LoVo (cell line): Measurements from ENCODE around the gene PGC.

Source experiments
- DNase-seq: peaks from one replicate; pipeline ENCODE4 v3.0.0-alpha.2; 2016; ENCODE audit warnings: low spot score

PGC gene

GRCh38 chr6:41714556-41715273 is 32.5 kb downstream of the PGC start:
- no peak for DNase-seq

- no peak for DNase-seq
Measured at GRCh38 chr6:41713650-41714291, 33.4 kb downstream of the PGC start.

GRCh38 chr6:41713159-41713649 is 34.0 kb downstream of the PGC start:
- no peak for DNase-seq

- no peak for DNase-seq
Measured at GRCh38 chr6:41712651-41713103, 34.5 kb downstream of the PGC start.

- no peak for DNase-seq
Measured at GRCh38 chr6:41711323-41712038, 35.7 kb downstream of the PGC start.

GRCh38 chr6:41709375-41709774 is 37.8 kb downstream of the PGC start:
- DNase-seq = no peak

- DNase-seq = no peak
Measured at GRCh38 chr6:41708856-41709255, 38.3 kb downstream of the PGC start.

- DNase-seq = no peak
Measured at GRCh38 chr6:41707565-41708200, 39.5 kb downstream of the PGC start.

- no peak for DNase-seq
Measured at GRCh38 chr6:41706876-41707564, 40.2 kb downstream of the PGC start.

GRCh38 chr6:41705996-41706835 is 41.0 kb downstream of the PGC start:
- DNase-seq = no peak

- DNase-seq = no peak
Measured at GRCh38 chr6:41705311-41705995, 41.7 kb downstream of the PGC start.

- no peak for DNase-seq
Measured at GRCh38 chr6:41704656-41705310, 42.4 kb downstream of the PGC start.

GRCh38 chr6:41704028-41704427 is 43.2 kb downstream of the PGC start:
- DNase-seq = no peak

GRCh38 chr6:41702771-41703494 is 44.3 kb downstream of the PGC start:
- no peak for DNase-seq

GRCh38 chr6:41702089-41702745 is 45.0 kb downstream of the PGC start:
- DNase-seq = no peak

- DNase-seq = no peak
Measured at GRCh38 chr6:41700463-41701347, 46.5 kb downstream of the PGC start.

GRCh38 chr6:41699063-41699462 is 48.1 kb downstream of the PGC start:
- no peak for DNase-seq
